Measurements from ENCODE around the gene MUTYH.

- TF ChIP-seq TEAD4 (IDR thresholded peaks at IDR 0.05), result no peak
- no peak for TF ChIP-seq TAF1 (IDR thresholded peaks at IDR 0.05; ENCODE audit: low read depth)
- no peak for TF ChIP-seq CEBPB (IDR thresholded peaks at IDR 0.05)
Measured at GRCh38 chr1:45306905-45307304, 33.3 kb downstream of the MUTYH start.
